H1 (cell line): ENCODE measurements around the gene POLE. TPM values are rescaled to one million over a fixed set of nuclear protein-coding genes. Genes with fewer than 3 reads are reported as not detected.

ENCODE experiments used
- CTCF ChIA-PET: fragments of 300-600 bp; sonication (Branson Sonifier 250); formaldehyde crosslinking; loops from one replicate; lab custom pipeline; 2021; ENCODE audit not compliant: partially characterized antibody; lab: Charles Lee
- POLR2A ChIA-PET: fragments of 300-600 bp; sonication (Branson Sonifier 250); formaldehyde crosslinking; loops from one replicate; lab custom pipeline; 2021; ENCODE audit warnings: inconsistent platforms; ENCODE audit not compliant: partially characterized antibody; lab: Charles Lee
- DNase-seq, 2 experiments: peaks; one replicate each; pipeline versions ENCODE4 v3.0.0 to v3.0.0-alpha.2; 2010 to 2022; ENCODE audit warnings: low spot score in 2 of 2, low read depth in 1 of 2, mixed read lengths in 1 of 2
- FAIRE-seq: peaks from 2 replicates; lab custom pipeline; 2011; peaks lifted over from hg19 to GRCh38; lab: Jason Lieb, UNC
- H2AFZ ChIP-seq: 2 replicates; pipeline ENCODE4 v1.8.1; 2012; ENCODE audit warnings: low read length, inconsistent platforms
- H2AK5ac ChIP-seq: 2 replicates; pipeline ENCODE4 v1.6.1; 2013; ENCODE audit warnings: low read depth, low read length
- H2BK120ac ChIP-seq: replicated peaks from 2 replicates; pipeline ENCODE3; 2013; ENCODE audit warnings: low read depth, low read length, inconsistent platforms
- H2BK12ac ChIP-seq: 2 replicates; pipeline ENCODE4 v1.6.1; 2013; ENCODE audit warnings: low read depth, low read length
- H2BK15ac ChIP-seq: 2 replicates; pipeline ENCODE4 v1.6.1; 2013; ENCODE audit warnings: low read length
- H2BK20ac ChIP-seq: 2 replicates; pipeline ENCODE4 v1.6.1; 2013; ENCODE audit warnings: low read length
- H2BK5ac ChIP-seq: 2 replicates; pipeline ENCODE4 v1.6.1; 2013; ENCODE audit warnings: low read depth, low read length
- H3K14ac ChIP-seq: 2 replicates; pipeline ENCODE4 v1.6.1; 2013; ENCODE audit warnings: inconsistent platforms; ENCODE audit not compliant: insufficient read length
- H3K18ac ChIP-seq: 2 replicates; pipeline ENCODE4 v1.6.1; 2013; ENCODE audit warnings: low read length; ENCODE audit errors: extremely low read depth
- H3K23ac ChIP-seq: 2 replicates; pipeline ENCODE4 v1.6.1; 2013; ENCODE audit warnings: inconsistent platforms; ENCODE audit not compliant: insufficient read length
- H3K23me2 ChIP-seq: 2 replicates; pipeline ENCODE4 v1.6.1; 2013; ENCODE audit warnings: low read depth, low read length
- H3K27ac ChIP-seq: 2 replicates; pipeline ENCODE4 v1.6.1; 2011; ENCODE audit warnings: low read depth, low read length, inconsistent platforms
- H3K27me3 ChIP-seq, 4 experiments: replicated peaks in 1 of 4; 1 replicate in 1 of 4; 2 replicates in 3 of 4; pipeline versions ENCODE4 v1.6.1 to v1.8.1; 2011 to 2013; ENCODE audit warnings: low read length in 3 of 4, mild to moderate bottlenecking in 3 of 4, inconsistent platforms in 2 of 4, mixed read lengths in 2 of 4, moderate library complexity in 1 of 4; ENCODE audit not compliant: control insufficient read depth in 3 of 4, insufficient read depth in 3 of 4; ENCODE audit errors: extremely low read depth in 1 of 4
- H3K36me3 ChIP-seq, 4 experiments: 2 replicates each; pipeline versions ENCODE4 v1.6.1 to v1.8.1; 2011 to 2013; ENCODE audit warnings: mild to moderate bottlenecking in 4 of 4, low read length in 3 of 4, moderate library complexity in 2 of 4, control low read depth in 1 of 4, inconsistent platforms in 1 of 4; ENCODE audit not compliant: insufficient read depth in 4 of 4, control insufficient read depth in 2 of 4
- H3K4ac ChIP-seq: replicated peaks from 2 replicates; pipeline ENCODE3; 2013; ENCODE audit warnings: low read length, low read depth, mixed read lengths, inconsistent platforms; ENCODE audit not compliant: insufficient read length
- H3K4me1 ChIP-seq, 4 experiments: replicated peaks in 1 of 4; 1 replicate in 1 of 4; 2 replicates in 3 of 4; pipeline versions ENCODE4 v1.6.1 to v1.8.1; 2011 to 2013; ENCODE audit warnings: low read length in 3 of 4, inconsistent platforms in 2 of 4, mixed read lengths in 1 of 4; ENCODE audit not compliant: insufficient read depth in 4 of 4, control insufficient read depth in 3 of 4
- H3K4me2 ChIP-seq, 2 experiments: 2 replicates each; pipeline versions ENCODE4 v1.6.1 to v1.8.1; 2011 to 2013; ENCODE audit warnings: low read depth in 2 of 2, low read length in 2 of 2, control low read depth in 1 of 2, inconsistent platforms in 1 of 2, mild to moderate bottlenecking in 1 of 2; ENCODE audit not compliant: insufficient read depth in 1 of 2
- H3K4me3 ChIP-seq, 4 experiments: fragments of 200-600, 300-600 bp in 1 of 4; sonication (generic), shearing (Covaris generic), sonication (Bioruptor Twin) in 1 of 4; 2 replicates each; pipeline versions ENCODE4 v1.5.1 to v1.8.1; 2011 to 2016; ENCODE audit warnings: low read length in 4 of 4, low read depth in 3 of 4, control low read depth in 2 of 4, inconsistent platforms in 2 of 4, mild to moderate bottlenecking in 2 of 4, mixed read lengths in 1 of 4, moderate library complexity in 1 of 4; ENCODE audit not compliant: insufficient read depth in 2 of 4; ENCODE audit errors: extremely low read depth in 1 of 4
- H3K56ac ChIP-seq: replicated peaks from 2 replicates; pipeline ENCODE3; 2013; ENCODE audit warnings: low read depth, mild to moderate bottlenecking, mixed read lengths, low read length, inconsistent platforms; ENCODE audit not compliant: insufficient read length
- H3K79me1 ChIP-seq: 2 replicates; pipeline ENCODE4 v1.6.1; 2013; ENCODE audit warnings: low read depth, low read length, control low read depth
- H3K79me2 ChIP-seq, 2 experiments: 2 replicates each; pipeline versions ENCODE4 v1.6.1 to v1.8.1; 2012 to 2013; ENCODE audit warnings: low read length in 2 of 2, mild to moderate bottlenecking in 2 of 2, inconsistent platforms in 1 of 2; ENCODE audit not compliant: insufficient read depth in 2 of 2, control insufficient read depth in 1 of 2
- H3K9ac ChIP-seq, 4 experiments: replicated peaks in 1 of 4; 1 replicate in 1 of 4; 2 replicates in 3 of 4; pipeline versions ENCODE4 v1.6.1 to v1.8.1; 2011 to 2013; ENCODE audit warnings: low read depth in 3 of 4, low read length in 3 of 4, control low read depth in 2 of 4, mild to moderate bottlenecking in 2 of 4, moderate library complexity in 2 of 4, inconsistent platforms in 1 of 4; ENCODE audit errors: extremely low read depth in 1 of 4
- H3K9me3 ChIP-seq, 2 experiments: 2 replicates each; pipeline versions ENCODE4 v1.6.1 to v1.8.1; 2012 to 2013; ENCODE audit warnings: mild to moderate bottlenecking in 2 of 2, moderate library complexity in 2 of 2, control low read depth in 1 of 2, inconsistent platforms in 1 of 2, low read depth in 1 of 2, low read length in 1 of 2, mixed read lengths in 1 of 2; ENCODE audit not compliant: insufficient read depth in 2 of 2
- H4K20me1 ChIP-seq, 2 experiments: replicated peaks in 1 of 2; 2 replicates each; pipeline versions ENCODE3 to v1.8.1; 2011 to 2013; ENCODE audit warnings: inconsistent platforms in 2 of 2, low read length in 2 of 2, mild to moderate bottlenecking in 1 of 2; ENCODE audit not compliant: insufficient read depth in 2 of 2, control insufficient read depth in 1 of 2
- H4K5ac ChIP-seq: 2 replicates; pipeline ENCODE4 v1.6.1; 2013; ENCODE audit warnings: low read length, low read depth, mixed read lengths, inconsistent platforms; ENCODE audit not compliant: insufficient read length
- H4K8ac ChIP-seq: 2 replicates; pipeline ENCODE4 v1.8.0; 2013; ENCODE audit warnings: mild to moderate bottlenecking, moderate library complexity, low read length, inconsistent platforms; ENCODE audit not compliant: insufficient read depth; ENCODE audit errors: extremely low read depth
- H4K91ac ChIP-seq: replicated peaks from 2 replicates; pipeline ENCODE3; 2013; ENCODE audit warnings: low read length, mixed read lengths, inconsistent platforms; ENCODE audit not compliant: insufficient read length
- CREB1 ChIP-seq: IDR thresholded peaks from 2 replicates; pipeline ENCODE4 v1.6.1; 2012; ENCODE audit warnings: inconsistent platforms
- POLR2AphosphoS5 ChIP-seq: IDR thresholded peaks from 2 replicates; pipeline ENCODE4 v1.6.1; 2011; ENCODE audit warnings: low read depth, low read length
- WGBS, 2 experiments: shearing (Covaris generic) in 1 of 2; methylation state at CpG; one replicate each; pipeline versions ENCODE4 v1.1.6 to v1.1.7; 2013 to 2015; ENCODE audit warnings: low lambda C conversion rate in 2 of 2, mixed read lengths in 2 of 2, inconsistent platforms in 1 of 2, low coverage in 1 of 2, missing lambda C conversion rate in 1 of 2; ENCODE audit not compliant: insufficient replicate concordance in 2 of 2, insufficient coverage in 1 of 2, insufficient read length in 1 of 2; ENCODE audit errors: extremely low coverage in 1 of 2, missing lambda C conversion rate in 1 of 2; 5-methylcytosine and 5-hydroxymethylcytosine counted together
- polyA plus RNA-seq, 7 experiments: library from polyadenylated mRNA; depleted of rRNA in 3 of 7; stranded (reverse) in 5 of 7; unstranded in 2 of 7; fragments of >200 nt in 5 of 7; fragments of 200-250 nt in 2 of 7; gene quantifications; 1 replicate in 5 of 7; 2 replicates in 1 of 7; 4 replicates in 1 of 7; pipeline versions ENCODE4 v1.2.1 to v1.2.3, GENCODE V29; 2011 to 2013; ENCODE audit warnings: missing spikeins in 2 of 7, mixed read lengths in 2 of 7
- total RNA-seq: library from RNA; stranded (reverse); fragmentation: NEBNext Ultra II Directional; extraction: Animal tissue kit (Norgen Biotek cat#: 25700); gene quantifications from 2 replicates; pipeline ENCODE4 v1.2.1, GENCODE V29; 2021

The POLE gene
- total and polyA plus RNA-seq, 2 of the 8 experiments (the other 6 are each of a cell fraction or from before 2014, with no cell fraction given), result 59.7 to 115 TPM

GRCh38 chr12:132658149-132658894, 28.8 kb downstream of the POLE start:
- Histone ChIP-seq H2AFZ (no peak overlapping the region), H2BK120ac (no peak overlapping the region), H3K4me2 (no peak overlapping the region), H4K20me1 (peaks cover 7 to 10% of the 10 kb centered on the region in 2 experiments), H3K27ac (no peak overlapping the region), H2BK5ac (no peak overlapping the region), H3K14ac (no peak overlapping the region), H4K91ac (no peak overlapping the region), H3K79me2 (no peaks in the 10 kb centered on the region; a peak in 1 of 4 replicates), H2BK12ac (no peak overlapping the region), H3K4me3 (no peak overlapping the region), H3K4me1 (0 out of 7 replicates have a peak, but pooled peaks cover 0 to 3% (median 0%) of the 10 kb centered on the region in 4 experiments), H2BK15ac (no peak overlapping the region), H3K27me3 (no peaks in the 10 kb centered on the region; a peak in 1 of 7 replicates), H3K36me3 (peaks cover 47 to 88% (median 77%) of the 10 kb centered on the region in 4 experiments), H3K56ac (no peak overlapping the region), H3K18ac (no peak overlapping the region), H4K8ac (no peak overlapping the region; the same call in 1 of the 2 replicates), H3K79me1 (no peaks in the 10 kb centered on the region; the same call in 1 of the 2 replicates), H4K5ac (no peak overlapping the region), H3K9me3 (no peaks in the 10 kb centered on the region), H3K23ac (no peak overlapping the region), H2AK5ac (no peak overlapping the region), H3K23me2 (no peaks in the 10 kb centered on the region; the same call in 1 of the 2 replicates), H3K4ac (no peak overlapping the region), H2BK20ac (no peak overlapping the region), H3K9ac (no peak overlapping the region)
- FAIRE-seq, result no peak
- ChIA-PET POLR2A (interaction anchor here (1.0 to 1.5 kb wide), 3 partner anchors 27 to 72 kb away, joined by 3 to 4 read pairs (median 3); no protein-coding TSS in a partner anchor), CTCF (interaction anchor here (1.1 to 1.8 kb wide), 3 partner anchors 19 to 45 kb away, joined by 3 to 8 read pairs (median 6); no protein-coding TSS in a partner anchor)
- WGBS, 2 experiments, result 93% methylated on average over 32 of the region's 32 CpGs; no CpG with 5 or more reads in 1 of the 2 experiments
- TF ChIP-seq POLR2AphosphoS5, result peak; percentile 28; the same call in 1 of the 2 replicates
- no peak for TF ChIP-seq CREB1
- DNase-seq, result no peak
